NCI-H510A (cell line): Measurements from ENCODE around the gene ULBP1.
"Not testable (repeated sequence)": the region's sequence is repeated elsewhere in the genome, so short reads cannot be mapped to it uniquely, and the experiment has no call there.

Experiments used
- DNase-seq: peaks from one replicate; lab custom pipeline; 2025; lab: John Stamatoyannopoulos, UW

The ULBP1 gene

DNA sequence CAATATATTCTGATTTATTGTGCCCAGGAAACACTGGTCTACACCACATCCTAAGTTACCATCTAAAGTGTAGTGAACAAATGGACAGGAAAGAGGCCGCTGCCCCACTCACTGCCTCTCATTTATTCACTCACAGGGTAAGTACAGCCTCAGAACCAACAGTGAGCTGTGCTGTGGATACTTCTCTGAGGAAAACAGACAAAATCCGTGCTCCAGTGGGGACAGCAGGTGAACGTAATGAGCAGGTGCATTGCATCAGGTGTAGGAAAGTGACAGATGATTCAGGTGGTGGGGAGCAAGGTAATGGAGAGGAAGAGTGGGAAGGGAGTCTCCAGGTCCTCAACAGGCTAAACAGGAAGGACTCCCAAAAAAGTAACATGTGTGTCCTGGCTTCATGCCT lies 30.3 kb upstream of the ULBP1 start:
- no peak for DNase-seq

DNA sequence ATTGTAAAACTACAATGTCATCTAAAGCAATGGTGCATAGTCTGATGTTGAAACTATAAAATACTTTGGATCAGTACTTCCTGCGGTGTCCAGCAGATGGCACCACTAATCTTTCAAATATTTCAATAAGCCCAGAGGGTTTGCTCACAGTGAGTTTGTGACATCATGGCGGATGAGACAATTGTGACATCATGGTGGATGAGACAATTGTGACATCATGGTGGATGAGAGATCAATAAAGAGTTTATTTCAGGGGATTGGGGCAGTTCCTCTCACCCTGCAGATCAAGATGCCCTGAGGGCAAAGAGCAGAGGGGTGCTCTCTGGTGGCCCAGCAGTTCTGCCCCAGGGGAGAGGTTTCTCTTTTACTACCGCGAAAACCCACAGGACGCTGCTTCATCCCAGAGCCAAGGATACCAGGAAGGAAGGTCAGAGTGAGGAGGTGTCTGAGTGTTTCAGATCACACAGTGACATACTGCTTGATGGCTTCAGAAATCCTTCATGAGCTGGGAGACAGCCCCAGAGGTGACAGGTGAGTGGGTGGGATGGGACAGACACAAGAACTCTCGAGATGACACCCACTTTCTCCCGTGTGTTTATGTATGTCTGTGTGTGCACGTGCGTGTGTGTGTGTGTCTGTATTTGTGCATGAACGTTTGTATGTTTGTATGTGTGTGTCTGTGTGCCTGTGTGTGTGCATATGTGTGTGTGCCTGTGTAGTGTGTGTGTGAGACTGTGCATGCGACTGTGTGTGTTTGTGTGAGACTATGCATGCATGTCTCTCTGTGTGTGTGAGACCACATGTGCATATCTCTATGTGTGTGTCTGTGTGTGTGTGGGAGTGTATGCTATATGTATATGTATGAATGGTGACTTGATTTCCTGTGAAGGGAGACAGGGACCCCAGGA lies 29.2 kb upstream of the ULBP1 start:
- DNase-seq = no peak

DNA sequence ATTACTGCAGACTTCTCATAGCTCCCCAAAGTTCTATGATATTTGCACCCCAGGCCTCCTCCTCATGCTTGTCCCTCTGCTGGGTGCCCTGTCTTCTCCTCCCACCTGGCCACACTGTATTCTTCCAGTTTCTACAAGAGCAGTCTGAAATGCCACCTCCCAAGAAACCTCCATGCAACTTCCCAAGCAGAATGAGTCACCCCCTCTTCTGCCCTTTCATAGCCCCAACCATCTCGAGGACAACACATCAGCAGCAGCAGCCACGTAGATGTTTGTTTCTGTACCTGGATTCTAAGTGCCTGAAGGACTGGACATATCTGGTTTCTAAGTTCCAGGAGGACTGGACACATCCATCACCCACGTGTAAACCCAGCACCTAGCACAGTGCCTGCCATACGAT lies 28.5 kb upstream of the ULBP1 start:
- no peak for DNase-seq

DNA sequence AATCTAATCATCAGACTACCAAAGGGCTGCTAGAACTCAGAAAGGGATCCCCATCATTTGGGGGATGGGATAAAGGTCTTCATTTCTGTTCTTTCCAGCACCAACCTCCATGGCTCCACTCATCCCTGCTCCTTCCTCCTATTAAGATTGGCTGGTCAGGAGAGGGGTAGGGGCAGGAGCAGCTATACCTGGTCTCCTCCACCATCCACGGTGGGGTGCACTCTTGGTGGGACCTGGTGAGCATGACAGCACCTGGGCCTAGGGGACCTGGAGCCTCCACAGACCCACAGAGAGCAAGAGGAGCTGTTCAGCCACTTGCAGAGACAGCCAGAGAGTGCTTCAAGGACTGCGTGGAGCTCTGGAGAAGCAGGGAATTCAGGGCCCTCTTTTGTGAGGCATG lies 28.1 kb upstream of the ULBP1 start:
- no peak for DNase-seq

DNA sequence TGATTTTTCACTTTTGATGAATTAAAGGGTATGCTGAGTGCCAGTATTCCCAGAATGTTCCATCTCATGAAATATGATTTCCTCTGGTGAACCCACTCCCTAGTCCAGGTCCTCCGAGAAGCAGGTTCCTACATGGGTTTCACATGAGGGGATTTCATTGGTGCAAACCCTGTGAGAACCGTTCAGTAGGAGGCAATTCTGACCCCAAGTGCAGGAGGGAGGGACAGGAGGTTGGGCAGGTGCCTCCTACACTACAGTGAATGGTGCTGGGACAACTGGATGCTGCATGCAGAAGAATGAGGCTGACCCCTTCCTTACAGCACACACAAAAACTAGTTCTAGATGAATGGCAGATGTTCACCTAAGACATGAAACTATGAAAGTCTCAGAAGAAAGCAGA lies 27.0 kb upstream of the ULBP1 start:
- DNase-seq = no peak

DNA sequence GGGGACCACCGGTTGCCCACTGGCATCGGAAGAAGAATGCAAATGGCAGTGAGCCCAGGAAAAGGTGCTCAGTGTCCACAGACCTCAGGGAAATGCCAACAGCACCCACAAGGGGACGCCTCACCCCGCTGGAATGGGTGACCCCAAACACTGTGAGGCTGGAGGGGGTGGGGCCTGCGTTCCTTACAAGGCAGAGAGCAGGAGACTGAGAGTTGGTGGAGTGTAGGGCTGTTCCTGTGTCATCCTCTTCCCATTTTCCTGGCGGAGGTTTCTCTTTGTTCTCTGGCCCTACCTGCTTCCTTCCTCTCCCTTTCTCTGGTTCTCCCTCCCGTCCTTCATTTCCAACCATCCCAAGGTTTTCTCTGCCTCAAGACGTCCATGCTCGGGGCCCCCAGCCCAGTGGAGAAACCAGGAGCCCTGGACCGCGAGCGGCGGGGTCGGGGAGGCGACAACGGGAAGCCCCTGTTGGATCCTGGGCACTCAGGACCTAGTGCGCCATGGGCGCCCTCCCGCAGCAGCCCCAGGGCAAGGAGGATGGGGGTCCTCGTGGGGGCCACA lies 25.7 kb upstream of the ULBP1 start:
- not testable (repeated sequence) for DNase-seq

DNA sequence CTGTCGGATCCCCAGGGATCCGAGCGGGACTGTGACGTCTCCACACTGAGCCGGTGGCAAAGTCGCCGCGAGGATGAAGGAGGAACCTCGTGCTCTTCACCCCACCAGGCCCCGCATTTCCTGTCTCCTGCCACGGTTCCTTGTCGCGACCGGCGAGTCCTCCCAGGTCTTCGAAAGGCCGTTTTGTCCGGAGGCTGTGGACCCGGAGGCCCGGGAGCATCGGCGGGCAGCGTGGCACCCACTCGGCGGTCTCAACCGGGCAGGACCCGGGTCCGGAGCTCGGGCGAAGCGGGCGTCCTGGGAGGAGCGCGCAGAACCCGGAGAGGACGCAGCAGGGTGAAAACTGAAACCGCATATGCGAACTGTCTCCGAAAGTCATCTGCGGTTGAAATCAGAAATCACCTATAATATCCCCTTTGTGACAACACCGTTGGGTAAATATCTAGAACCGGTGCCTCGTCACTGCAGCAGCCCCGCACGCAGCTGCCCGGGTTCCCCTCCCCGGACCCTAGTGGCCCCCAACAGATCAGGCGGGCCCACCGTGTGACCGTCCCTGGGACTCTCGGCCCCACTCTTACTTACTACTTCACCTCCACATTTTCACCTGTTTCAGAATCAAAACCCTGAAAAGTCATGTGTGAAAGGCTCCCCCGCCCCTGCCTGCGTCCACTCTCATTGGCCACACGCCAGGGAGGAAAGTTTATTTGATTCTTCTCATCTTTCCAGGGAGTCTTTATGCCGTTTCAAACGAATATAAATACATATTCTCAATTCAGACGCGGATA lies 25.0 kb upstream of the ULBP1 start:
- no peak for DNase-seq

DNA sequence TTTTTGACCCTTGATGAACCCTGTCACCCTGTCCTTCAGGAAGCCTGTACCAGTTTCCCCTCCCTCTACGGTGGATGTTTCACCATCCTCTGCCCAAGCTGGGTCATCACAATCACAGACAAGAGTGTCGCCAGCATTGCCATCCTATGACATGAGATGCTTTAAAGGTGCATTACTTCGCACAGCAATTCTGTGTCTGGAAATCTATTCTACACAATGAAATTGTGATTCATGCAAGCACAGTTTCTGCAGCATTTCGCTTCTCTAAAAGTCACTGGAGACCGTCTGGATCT lies 24.4 kb upstream of the ULBP1 start:
- no peak for DNase-seq

DNA sequence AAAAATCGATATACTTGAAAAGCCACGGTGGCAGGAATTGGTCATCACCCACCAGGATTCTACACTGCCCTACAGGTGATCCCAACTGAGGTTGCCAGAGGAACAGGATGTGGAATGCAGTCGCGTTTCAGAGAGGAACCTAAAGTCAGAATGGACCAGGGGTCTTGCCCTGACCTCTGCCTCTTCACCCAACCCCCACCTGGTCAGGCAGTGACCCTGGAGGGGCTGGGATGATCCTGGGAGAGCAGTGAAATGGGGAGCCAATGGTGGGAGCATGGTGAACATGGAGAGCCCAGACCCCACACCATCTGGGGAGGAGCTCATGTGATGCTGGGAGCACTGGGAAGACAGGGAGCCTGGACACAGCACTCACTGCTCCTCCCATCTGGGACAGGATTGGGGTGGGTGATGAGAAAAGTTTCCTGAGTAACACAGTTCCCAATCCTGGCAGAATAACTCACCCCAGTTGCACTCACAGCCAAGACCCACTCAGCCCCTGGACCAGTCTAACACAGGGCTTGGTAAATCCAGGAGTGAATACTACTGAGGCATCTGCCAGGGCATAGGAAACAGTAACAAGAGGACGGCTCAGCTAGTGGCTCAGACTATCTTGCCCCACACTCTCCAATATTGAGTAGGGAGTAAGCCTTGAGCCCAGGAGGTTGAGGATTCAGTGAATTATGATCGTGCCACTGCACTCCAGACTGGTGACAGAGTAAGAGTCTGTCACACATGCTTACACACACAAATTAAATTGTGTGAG lies 23.7 kb upstream of the ULBP1 start:
- no peak for DNase-seq

DNA sequence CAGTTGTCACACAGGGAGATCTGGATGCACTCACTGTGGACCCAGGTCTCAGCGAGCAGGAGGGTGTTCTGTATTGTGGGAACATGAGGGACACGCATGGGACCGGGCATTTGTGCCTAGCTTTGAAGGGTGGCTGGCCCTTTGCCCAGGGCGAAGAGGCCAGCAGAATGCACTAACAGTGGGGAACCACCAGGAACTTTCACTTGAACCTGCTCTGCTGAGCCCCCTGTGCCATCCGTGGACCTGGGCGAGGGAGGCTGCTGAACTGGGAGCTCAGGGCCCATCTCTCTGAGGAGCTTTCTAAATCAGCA lies 23.1 kb upstream of the ULBP1 start:
- DNase-seq = no peak

DNA sequence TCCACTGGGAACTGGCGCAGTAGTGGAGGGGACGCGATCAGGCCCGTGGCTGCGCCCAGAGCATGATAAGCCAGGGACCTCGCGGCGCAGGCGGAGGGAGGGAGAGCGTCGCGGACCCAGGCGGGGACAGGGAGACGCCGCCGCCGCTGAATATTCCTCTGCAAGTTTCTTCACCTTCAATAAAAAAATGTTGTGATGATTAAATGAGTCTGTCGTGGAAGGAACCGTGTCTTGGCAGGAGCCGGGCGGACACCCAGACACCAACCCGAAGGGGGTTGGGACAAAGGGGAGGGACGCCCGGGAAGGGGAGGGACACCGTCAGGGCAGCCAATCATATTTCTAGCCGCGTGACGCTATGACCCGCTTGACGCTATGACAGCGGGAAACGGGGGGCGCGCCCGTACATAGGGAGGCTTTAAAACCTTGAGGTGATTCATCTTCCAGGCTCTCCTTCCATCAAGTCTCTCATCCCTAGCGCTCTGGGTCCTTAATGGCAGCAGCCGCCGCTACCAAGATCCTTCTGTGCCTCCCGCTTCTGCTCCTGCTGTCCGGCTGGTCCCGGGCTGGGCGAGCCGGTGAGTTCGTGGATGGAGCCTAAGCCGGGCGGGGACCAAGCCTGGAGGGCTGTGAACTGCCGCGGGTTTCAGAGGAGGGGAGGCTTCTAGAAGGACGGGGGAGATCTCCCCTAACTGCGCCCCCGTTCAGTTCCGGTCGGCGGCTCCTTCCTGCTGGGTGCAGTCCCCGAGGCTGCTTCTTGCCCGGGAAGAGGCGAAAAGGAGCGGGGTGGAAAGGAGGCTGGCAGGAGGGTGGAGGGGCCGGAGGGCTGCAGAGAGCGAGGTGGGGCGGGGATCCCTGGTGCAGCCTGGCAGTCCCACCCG lies 21.9 kb upstream of the ULBP1 start, which contains the start of gene ULBP2:
Gene ULBP2, plus strand, starts transcription at position 432 of the 878 bp plus-strand sequence. Its CDS starts 59 bp downstream, at position 491.
- peak; percentile 41 for DNase-seq

DNA sequence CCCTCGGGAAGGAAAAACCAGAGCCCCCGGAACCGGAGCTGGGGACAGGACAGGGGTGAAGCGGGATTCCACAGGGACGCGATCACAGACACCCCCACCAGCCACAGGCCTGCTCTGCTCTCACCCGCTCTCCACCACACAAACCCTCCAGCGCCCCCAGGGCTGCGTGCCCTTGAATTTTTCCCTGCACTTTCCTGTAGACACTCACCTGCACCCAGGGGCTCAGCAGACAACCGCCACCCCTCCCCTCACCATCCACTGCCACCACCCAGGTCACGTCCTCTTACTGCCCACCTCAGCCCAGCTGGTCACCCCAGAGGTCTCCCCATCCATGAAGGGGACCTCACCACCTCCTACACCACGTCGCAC lies 21.3 kb upstream of the ULBP1 start:
- no peak for DNase-seq

DNA sequence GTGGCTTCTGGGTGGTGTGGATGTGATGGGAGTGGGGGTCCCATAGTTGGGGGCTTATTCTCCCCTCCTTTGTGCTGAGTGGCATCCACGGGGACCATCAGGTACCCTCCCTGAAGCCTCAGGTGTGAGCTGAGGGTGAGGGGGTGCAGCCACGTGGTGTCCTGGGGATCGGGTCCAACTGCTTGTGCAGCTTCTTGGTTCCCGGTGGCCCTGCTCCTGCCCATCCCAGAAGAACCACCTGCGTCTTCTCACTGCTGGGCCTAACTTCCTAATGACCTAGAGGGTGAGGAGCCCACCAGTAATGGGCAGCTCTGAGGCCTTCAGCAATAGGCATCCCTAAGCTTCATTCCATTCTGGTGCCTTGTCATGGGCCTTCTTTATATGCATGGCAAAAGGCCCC lies 20.4 kb upstream of the ULBP1 start:
- not testable (repeated sequence) for DNase-seq

DNA sequence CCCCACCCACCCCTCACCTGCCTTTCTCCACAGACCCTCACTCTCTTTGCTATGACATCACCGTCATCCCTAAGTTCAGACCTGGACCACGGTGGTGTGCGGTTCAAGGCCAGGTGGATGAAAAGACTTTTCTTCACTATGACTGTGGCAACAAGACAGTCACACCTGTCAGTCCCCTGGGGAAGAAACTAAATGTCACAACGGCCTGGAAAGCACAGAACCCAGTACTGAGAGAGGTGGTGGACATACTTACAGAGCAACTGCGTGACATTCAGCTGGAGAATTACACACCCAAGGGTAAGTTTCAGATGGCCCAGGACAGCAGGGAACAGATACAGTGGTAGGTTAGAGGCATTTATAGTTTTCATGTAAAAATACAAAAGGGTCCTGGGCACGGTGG lies 18.5 kb upstream of the ULBP1 start:
- not testable (repeated sequence) for DNase-seq

DNA sequence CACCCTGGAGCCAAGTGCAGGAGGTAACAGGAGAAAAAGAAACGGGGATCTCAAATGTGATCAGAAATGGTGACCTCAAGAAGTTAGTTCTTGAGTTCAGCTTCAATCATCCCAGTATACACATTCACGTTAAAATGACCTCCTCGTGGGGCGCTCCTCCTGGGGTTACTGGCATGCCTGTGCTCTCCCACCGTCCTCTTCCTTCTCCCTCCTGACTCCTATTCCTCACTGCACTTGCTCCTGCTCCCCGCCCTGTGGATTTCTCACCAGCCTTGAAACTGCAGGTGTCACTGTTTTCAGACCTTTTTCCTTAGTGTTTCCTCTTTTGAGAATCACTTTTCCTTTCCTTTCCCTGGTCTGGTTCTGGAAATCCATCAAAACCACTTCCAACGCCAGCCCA lies 17.1 kb upstream of the ULBP1 start:
- not testable (repeated sequence) for DNase-seq

DNA sequence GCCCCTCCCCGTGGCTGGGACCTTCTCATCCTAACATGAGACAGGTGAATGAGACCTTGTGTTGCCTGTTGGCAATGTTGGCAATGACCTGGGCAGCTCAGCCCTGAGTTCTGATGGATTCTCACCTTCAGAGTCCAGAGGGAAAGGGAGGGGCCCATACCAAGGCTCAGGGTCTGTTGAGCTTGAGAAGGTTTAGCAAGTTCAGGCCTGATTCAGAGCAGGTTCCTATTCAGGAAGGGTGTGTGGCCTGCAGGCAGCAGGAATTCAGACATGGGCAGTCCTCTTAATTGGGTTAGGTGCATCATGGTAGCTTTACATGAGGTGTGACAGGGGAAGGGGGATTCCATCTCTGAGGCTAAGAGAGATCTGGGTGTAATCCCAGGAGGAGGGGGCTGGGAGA lies 16.2 kb upstream of the ULBP1 start:
- DNase-seq = not testable (repeated sequence)

DNA sequence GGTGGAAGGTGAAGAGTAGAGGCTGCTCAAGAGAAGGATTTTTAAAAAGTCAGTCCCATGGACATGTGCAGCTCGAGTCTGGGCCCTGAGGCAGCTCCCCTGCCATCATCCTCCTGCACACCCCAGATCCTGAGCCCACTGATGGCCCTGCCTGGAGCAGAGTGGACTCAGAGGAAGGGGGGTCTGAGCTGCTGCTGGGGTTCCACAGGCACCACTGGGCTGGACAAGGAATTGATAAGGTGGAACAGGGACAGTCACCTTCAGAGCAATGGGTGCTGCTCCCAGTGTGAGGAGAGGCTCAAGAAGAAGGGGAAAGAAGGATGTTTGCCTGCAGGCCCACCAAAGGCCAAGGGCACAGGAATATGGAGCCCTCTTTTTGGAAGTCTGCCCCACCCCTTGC lies 15.7 kb upstream of the ULBP1 start:
- no peak for DNase-seq

DNA sequence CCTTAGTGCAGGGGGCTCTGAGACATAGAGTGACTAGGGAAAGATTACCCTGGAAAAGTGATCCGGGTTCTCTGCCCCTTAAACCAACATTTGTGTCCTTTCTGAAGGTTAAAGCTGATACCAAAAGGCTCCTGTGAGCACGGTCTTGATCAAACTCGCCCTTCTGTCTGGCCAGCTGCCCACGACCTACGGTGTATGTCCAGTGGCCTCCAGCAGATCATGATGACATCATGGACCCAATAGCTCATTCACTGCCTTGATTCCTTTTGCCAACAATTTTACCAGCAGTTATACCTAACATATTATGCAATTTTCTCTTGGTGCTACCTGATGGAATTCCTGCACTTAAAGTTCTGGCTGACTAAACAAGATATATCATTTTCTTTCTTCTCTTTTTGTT lies 15.1 kb upstream of the ULBP1 start:
- DNase-seq = no peak

DNA sequence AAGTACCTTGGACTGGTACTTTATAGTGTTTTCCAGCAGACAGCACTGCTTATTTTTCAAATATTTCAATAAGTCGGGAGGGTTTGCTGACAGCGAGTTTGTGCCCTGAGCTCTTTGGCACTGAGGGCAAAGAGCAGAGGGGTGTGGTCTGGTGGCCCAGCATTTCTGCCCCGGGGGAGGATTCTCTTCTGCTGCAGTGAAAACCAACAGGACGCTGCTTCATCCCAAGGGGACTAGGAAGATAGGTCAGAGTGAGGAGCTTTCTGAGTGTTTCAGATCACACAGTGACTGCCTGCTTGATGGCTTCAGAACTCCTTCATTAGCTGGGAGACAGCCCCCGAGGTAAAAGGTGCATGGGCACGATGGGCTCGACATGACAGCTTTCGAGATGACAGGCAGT lies 13.3 kb upstream of the ULBP1 start:
- DNase-seq = no peak

DNA sequence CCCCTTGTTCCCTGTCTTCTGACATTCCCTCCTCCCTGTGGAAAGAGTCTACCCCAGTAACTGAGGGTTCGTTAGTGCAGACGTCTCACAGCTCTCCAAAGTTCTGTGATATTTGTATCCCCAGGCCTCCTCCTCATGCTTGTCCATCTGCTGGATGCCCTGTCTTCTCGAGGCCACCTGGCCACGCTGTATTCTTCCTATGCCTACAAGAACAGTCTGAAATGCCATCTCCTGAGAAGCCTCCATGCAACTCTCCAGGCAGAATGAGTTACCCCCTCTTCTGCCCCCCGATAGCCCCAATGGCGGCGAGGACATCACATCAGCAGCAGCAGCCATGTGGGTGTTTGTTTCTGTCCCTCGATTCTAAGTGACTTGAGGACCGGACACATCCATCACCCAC lies 12.6 kb upstream of the ULBP1 start:
- DNase-seq = no peak

DNA sequence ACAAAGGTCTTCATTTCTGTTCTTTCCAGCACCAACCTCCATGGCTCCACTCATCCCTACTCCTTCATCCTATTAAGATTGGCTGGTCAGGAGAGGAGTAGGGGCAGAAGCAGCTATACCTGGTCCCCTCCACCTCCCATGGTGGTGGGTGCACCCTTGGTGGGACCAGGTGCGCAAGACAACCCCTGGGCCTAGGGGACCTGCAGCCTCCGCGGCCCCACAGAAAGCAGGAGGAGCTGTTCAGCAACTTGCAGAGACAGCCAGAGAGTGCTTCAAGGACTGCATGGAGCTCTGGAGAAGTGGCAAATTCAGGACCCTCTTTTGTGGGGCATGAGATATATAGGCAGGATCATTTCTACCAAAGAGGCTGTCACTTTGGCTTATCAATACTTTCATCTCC lies 12.1 kb upstream of the ULBP1 start:
- DNase-seq = no peak

DNA sequence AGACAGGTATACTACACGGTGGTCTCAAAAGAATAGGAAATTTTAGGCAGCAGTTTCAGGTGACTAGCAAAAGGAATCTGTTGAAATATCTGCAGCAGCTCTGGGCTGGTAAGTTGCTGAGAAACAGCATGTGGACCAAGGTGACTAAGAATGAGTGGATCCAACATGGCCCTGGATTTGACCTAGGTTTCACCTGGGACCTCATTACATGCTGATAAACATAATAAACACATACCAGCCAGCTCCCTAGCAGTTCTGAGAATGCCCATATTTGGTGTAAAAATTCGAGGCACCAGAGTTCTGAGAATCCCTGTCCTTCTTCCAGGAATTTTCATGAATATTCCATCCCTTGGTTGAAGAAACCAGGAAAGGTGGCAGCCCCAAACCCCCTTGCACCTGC lies 10.4 kb upstream of the ULBP1 start:
- DNase-seq = not testable (repeated sequence)
